GM18519 (cell line): ENCODE measurements around the gene PLXNC1.

Experiments
- ATAC-seq: cut with Tn5 transposase; IDR thresholded peaks from one replicate; pipeline ENCODE4 v1.9.1; 2021; ENCODE audit warnings: mild to moderate bottlenecking, moderate library complexity; ENCODE audit not compliant: unreplicated experiment, low FRiP score

The PLXNC1 gene

DNA sequence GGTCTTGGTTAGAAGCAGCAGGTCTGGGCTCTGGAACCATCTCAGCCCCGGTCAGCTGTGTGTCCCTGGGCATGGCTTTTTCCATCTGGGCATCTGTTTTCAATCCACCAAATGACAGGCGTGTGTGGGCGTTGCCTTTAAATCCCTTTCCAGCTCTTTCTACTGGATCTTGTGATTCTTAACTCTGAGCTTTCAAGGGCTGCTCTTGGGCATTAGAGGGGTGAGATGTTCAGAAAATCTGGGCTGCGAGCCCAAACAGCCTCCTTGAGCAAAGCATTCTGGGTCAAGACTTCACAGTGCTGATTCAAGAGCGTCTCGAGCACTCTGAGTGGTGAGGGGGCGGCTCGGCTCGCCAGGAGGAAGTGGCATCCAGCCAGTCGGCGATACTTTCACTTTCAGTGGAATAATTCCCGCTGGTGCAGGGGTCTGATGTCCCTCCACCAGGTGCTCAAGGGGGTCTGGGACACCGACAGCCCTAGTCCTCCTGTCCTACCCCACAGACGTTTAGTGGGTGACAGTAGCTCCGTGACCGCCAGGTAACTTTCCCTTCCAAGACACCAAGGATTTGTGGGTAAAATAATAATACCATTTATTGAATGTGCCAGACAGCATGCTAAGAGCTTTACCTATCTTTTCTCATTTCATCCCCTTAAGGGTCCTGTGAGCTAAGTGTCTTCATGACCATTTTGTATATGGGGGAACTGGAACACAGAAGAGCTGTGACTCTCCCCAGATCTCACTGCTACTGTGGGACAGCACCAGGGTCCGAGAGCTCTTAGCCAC is 114.0 kb downstream of the PLXNC1 start:
- no peak for ATAC-seq

DNA sequence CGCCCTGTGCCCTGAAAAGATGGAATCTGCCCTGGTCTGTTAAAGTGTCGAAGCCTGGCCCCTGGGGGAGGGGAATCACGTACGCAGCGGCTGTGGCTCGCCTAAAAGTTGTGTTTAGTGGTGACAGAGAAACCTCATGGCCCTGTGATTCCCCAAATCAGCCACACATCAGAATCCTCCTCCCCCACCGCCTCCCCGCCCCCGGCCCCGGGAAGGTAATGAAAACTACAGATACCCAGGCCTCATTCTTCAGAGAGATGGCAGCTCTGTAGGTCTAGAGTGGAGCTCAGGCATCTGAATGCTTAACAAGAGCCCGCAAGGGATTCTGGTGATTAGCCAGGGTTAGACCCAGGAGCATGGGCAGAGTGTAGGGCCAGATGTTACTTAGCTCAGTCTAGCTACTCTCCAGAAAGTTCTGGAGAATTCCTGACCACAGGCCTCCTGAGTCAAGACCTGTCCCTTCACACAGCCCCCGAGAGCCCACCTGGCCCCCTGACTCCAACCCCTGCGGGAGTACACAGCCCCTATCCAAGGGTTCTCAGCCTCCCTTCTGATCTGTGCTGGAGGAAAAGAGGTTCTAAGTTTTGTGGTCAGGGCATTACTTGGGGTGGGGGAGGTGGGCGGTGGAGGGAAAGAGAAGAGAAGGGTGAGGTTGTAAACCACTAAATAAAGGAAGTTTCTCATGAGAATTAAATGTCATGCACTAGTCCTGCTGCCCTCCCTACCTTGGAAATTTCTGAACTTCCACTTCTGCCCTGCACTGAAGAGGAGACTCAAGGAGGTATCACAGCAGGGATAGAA is 114.8 kb downstream of the PLXNC1 start:
- no peak for ATAC-seq

GRCh38 chr12:94263905-94264561 is 115.7 kb downstream of the PLXNC1 start:
- ATAC-seq: no peak

- no peak for ATAC-seq
These were observed 116.5 kb downstream of the PLXNC1 start for GRCh38 chr12:94264736-94265485.

DNA sequence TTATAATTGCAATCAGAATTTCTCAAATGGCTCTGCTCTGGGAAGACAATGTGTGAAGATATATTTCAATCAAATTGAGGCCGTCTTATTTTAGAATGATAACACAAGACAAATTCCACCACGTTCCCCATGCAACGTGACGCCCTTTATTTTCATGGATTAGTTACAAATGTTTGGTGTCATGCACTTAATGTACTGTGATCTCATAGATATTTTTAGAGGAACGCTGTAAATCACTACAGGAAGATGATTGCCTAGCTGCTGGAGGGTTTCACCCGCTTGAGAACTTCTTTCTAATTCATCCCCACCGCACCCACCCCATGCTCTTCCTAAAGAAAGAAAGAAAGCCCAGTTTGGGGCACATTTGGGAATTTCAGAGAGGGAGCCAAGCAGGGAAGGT is 117.2 kb downstream of the PLXNC1 start:
- no peak for ATAC-seq

GRCh38 chr12:94265966-94266745 is 117.8 kb downstream of the PLXNC1 start:
- no peak for ATAC-seq

DNA sequence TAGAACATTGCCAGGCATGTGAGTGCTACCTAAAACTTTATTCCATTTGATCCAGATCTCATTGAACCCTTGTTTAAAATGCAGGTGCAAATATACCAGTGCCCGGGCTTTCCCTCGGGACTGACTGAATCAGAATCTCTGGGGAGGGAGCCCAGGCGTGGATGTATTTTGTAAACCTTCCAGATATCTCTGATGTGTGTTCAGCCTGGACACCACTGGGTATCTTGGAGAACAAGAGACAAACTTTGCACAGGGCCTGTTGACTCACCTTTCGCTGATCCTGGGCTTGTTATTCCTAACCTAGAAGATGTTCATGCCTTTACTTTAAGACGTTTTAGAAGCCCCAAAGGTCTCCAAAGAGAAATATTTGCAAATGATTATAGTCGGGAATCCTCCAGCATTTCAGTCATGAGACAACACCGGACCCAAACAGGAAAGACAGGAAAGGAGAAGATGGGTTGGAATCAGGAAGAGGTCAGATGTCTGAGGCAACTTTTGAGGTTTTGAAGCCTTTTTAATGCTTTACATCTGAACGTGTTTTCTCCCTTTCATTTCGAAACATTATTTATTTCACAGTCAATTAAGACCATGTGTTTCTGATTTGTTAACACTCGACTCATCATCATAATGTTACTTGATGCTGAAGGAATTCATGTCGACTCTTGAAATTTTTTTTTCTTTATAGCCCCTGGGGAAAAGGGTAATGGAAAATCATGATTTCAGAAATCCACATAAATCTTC is 118.6 kb downstream of the PLXNC1 start:
- ATAC-seq: no peak

GRCh38 chr12:94267537-94267872 is 119.1 kb downstream of the PLXNC1 start:
- no peak for ATAC-seq

DNA sequence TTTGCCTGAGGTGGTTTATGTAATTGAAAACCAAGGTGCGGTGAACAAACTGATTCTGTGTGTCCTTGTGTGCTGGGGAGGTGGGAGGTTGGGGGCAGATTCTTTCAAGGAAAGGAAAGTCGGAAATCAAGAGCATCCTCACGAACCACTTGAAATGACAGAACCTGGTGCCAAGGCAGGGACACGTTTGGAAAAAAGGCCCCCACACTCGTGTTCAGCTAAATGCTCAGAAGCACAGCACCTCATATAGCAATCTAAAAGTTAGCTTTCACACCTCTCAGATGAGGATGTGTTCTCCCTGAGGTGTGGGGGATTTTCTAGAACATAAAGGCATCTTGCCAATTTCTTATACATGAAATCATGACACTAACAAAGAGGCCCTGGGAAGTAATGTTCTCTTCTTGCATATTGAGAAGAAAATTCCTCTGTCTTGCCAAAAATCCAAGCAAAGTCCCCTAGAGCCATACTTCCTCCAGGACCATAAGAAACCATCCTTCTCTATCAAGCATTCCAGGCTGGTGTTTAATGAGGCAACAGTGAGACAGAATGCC is 119.6 kb downstream of the PLXNC1 start:
- ATAC-seq: no peak

DNA sequence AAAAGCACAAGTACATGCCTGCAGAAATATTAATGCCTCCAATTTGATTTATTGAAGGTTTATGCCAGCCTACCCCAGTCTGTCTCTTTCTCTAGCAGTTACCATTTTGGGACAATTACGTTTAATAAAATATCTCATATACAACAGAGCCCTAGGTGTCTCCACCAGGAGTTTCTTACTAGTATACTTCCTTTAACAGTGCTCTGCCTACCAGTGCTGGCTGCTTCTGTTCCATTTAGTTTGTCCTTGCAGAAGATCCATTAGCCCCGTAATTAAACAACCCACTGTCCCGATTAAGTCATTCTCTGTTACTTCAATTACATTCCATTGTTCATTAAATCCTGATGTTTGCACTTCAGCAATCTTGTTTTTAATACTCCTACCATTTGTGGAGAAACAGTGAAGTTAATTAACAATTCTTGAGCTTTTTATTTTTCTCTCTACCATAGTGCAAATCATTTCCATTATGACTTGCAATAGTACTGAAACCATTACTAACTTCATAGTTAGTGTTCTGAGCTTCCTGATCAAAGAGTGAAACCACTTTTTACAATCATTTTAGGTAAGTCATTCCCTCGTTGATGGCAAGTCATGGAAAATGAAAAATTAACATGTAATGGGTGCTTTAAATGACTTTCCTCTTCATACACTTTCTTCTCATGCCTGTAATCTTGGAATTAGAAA is 121.1 kb downstream of the PLXNC1 start:
- peak; percentile 55 for ATAC-seq

DNA sequence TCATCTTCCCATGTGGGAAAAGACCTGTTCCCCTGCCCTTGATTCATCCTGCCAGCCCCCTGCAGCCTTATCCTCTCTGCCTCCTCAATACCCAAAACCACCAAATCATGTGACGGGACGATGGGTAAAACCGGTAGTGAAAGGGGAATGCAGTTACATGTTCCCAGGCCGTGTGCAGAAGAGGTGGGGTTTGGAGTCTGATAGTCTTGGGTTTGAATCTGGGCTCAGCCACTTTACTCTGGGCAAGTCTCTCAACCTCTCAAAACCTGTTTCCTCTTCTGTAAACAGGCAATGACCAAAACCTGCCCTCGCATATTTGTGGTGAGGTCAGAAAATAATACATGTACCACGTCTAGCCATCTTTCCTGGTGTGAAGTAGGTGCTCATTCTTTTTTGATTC is 123.0 kb downstream of the PLXNC1 start:
- ATAC-seq: no peak

DNA sequence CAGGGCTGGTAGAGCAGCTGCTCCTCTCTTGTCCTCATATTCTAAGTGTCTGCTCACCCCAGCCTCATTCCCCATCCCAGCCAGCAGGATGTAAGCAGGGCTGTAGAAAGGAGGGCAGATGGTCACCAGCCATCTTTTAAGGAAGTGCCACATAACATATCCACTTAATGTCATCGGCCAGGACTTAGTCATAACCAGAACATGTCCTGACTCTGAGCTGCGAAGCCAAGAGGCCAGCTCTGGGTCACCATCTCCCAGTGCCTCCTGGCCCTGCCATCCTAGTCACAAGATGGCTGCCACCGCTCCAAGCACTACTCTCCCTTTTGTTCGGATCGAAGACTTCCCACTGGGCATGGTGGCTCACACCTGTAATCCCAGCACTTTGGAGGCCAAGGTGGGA is 123.9 kb downstream of the PLXNC1 start:
- no peak for ATAC-seq

DNA sequence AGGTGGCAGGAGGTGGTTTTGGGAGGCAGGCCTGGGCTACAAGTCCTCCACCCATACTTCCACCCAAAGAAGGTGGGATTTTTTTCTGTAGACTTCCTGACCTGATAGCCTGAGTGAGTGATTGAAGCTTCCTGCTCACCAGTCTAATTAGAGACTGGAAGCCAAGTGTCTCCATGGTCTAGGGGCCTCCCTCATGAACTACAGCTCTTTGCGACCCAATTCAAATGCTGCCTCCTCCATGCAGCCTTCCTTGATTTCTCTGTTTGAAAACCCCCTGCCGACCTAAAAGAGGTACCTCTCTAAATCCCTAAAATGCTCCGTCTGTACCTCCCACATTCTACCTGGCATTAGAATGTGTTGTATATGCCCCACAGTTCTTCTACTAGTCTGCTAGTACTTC is 124.9 kb downstream of the PLXNC1 start:
- no peak for ATAC-seq

DNA sequence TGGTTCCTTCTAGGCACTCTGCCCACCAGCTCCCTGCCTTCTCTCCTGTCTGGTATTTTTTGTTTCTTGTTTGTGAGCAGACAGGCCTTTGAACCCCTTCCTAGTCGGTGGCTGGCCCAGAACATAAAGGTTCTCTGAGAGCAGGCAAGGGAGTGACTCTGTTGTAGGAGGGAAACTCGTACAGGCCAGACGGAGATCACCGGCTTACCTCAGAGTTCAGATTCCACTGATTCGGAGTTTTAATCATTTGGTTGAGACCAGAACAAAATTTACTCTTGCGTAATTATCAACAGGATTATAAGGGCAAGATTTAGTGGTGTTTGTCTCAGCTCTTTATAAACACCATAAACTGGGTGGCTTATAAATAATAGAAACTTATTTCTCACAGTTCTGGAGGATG is 128.3 kb downstream of the PLXNC1 start:
- ATAC-seq: no peak

DNA sequence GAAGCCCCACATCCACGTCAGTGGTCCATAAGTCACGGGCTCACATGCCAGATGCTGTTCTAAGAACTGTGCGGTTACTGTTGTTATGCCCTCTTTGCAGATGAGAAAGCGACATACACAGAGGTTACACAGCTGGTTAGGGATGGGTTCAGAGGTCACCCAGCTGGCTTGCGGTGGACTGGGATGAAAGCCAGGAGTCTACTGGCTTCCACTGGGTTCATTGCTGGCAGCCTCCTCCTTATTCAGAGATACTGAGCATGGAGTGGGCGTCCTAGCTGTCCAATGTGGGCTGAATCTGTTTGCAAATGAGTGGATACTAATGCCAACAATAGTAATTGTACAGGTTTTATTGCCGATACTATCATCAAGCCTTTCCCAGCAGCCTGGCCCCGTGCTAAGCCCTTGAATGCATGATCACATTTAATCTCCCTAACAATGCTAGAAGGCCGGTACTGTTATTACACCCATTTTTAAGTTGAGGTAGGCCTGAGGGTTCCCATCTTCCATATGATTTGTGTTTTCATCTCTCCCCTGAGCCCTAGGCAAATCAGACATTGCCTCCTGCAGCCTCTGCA is 129.1 kb downstream of the PLXNC1 start:
- no peak for ATAC-seq

- no peak for ATAC-seq
These were observed 131.7 kb downstream of the PLXNC1 start for GRCh38 chr12:94280063-94280462.

DNA sequence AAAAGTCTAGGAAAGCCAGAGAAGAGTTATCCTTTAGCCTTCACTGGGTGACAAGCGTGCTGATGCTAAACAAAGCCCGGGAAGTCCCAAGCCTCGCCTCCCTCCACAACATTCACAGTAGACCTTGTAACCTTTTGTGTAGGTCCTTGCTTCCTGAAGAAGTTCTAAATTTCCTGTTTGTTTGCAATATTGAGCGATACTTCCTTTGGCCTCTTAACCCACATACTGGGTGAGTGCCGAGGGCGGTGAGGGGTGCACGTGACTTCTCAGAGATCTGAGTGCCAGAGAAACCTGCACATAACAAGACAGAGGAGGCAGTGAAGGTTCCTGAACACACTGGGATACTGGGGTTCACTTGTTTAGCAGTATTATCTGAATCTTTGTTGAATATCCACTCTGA is 134.3 kb downstream of the PLXNC1 start:
- no peak for ATAC-seq

GRCh38 chr12:94284046-94284445 is 135.7 kb downstream of the PLXNC1 start:
- no peak for ATAC-seq
